GM18511 (cell line): ENCODE data around the gene SPOCK1.
"Not testable (repeated sequence)": the region's sequence is repeated elsewhere in the genome, so short reads cannot be mapped to it uniquely, and the experiment has no call there.

Experiments
- ATAC-seq: cut with Tn5 transposase; IDR thresholded peaks from one replicate; pipeline ENCODE4 v1.9.1; 2021; ENCODE audit warnings: mild to moderate bottlenecking, moderate library complexity; ENCODE audit not compliant: unreplicated experiment

Gene SPOCK1

DNA sequence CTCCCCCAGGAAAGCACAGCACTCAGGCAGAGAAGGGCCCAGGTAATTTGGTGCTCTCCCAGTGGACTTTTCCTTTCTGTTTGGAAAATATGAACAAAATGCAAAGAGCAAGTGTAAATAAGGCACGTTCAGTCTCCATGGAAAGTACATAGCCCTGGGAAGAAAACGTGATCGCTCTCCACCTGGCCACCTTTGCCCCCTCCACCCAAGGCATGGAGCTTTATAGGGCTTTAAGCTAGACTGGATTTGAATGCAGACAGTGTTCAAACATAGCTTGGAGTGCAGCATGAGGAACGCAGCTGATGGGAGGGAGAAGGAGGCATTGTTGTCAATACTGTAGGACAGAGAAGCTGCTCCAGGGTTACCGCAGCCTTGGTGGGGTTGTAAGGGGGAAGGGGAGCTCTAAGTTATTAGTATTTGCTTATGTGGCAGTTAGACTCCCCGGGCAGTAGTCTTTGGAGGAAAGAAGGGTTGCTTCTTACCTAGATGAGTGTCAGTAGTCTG is 500.2 kb downstream of the SPOCK1 start:
- no peak for ATAC-seq

DNA sequence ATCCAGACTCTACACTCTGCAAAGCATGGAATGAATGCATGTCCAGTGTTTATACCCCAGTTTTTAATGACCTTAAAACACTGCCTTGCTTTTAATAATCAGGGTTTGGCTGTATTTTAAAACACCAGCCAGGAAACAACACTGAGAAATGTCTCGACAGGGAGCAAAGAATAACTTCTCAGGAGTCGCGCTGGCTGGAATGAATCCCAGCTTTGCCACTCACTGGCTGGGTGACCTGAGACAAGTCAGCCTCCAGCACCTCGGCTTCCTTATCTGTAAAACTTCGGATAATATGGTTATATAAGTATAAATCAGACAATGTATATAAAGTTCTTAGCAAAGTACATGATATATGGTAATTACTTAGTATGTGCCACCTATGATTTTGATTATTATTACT is 505.0 kb downstream of the SPOCK1 start:
- no peak for ATAC-seq

DNA sequence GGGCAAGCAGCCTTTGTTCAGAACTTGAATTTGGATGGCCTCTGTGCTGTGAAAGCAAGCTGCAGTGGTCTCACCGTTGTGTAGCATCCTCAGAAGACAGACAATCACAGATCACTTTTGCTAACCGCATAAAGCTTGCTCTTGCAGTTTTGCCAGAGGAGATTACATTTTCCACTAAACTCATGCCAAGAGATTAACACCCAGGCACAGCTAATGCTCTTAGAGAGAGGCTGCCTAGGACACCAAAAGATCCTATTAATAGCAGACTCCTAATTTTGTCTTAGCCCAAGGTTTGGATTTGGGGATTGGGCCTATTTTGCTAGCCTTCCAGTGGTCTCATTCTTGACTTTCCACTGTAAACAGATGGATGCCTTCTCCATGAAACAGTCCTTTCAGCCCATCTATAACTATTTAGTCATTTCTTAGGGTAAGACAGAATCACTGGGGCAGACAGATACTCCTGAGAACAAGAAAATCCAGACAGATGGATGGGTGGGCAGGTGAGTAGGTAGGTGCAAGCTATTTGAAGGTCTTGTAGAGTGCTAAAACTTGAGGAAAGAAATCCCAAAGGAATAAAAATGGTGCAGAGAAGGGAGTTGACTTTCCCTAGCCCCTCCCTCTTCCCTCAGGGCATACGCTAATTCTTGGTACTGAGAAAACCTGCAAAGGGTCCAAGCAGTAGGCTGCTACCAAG is 506.2 kb downstream of the SPOCK1 start:
- ATAC-seq: no peak

DNA sequence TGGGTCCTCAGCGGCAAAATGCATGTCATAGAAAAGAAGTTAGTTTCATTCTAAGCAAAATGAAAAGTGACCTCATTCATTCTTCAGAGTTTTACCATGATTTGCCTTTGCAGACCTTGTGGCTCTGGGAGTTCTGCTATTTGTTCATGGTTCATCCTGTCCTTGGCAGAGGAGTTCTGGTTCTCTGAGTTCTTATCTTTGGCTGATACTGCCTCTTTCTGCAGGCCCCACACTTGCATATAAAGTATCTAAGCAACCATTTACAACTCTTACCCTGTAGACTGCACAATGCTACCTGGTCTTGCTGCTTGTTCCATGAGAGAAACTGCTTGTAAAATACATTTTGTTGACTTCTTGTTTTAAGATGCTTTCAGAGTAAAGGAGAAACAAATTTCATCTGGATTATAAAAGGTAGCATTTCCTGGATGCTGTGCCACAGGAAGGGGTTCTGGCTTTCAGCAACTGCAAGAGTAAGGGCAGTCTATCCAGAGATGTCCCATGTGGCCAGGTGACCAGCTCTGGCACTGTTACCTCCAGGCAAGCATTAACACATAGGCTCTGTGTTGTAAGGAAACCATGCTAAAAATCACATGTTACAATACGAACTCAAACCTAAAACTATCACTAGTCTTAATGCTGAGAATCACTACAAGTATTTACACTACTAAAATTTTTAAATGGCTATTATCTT is 513.2 kb downstream of the SPOCK1 start:
- no peak for ATAC-seq

DNA sequence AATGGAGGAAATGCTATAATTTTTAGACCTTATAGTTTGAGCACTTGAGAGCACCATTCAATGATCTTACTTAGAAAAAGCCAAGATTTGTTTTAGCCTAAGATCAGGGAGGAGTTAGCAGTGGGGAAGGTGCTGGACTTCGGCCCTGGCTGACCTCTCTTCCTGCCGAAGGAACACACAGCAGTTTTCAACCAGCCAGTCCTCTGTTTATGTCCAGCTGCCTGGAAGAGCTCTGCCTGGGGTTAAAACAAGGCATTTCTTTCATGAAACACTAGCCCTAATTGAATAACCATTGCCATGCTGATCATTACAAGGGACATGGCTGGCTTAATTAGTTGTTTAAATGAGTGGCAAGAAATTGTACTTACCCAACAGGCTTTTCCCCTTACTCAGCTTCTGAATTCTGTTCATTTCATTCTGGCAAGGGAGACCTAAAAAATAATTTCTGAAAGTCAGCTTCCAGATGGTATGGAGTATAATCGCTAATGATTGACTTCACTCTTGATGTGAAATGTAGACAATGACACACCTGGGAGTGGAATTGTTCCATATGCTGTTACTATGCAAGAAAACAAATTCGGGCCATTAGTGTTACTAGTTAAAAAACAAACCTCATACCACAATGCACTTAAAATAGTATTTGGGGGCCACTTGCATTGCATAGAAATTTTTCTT is 514.2 kb downstream of the SPOCK1 start:
- no peak for ATAC-seq

DNA sequence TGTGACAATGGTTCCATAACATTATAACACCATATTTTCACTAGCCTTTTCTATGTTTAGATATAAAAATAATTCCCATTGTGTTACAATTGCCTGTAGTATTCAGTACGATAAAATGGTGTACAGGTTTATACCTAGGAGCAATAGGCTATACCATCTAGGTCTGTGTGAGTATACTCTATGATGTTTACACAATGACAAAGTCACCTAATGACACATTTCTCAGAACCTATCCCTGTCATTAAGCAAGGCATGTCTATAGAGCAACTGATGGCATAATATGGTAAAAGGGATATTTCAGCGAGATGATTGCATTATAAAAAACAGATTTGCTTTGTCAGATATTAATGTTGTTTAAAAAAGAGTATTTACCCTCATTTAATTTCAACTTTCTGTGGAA is 517.2 kb downstream of the SPOCK1 start:
- no peak for ATAC-seq

DNA sequence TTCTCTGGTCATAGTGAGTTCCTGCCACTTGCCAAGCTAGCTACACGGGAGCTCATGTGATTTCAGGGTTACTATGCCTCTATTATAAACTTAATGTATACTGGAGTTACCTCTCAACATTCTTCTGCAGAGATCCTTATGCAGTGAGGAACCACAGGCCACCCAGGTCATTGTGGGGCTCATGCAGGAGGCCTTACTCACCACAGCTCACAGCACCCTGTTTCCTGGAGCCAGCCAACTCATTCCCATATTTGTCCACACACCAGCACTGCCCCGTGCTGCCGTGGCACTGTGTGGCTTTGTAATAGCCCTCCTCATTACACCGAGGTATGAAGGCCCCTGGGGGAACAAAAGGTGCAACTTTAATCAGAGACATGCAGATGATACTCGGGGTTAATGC is 520.0 kb downstream of the SPOCK1 start:
- ATAC-seq: no peak

DNA sequence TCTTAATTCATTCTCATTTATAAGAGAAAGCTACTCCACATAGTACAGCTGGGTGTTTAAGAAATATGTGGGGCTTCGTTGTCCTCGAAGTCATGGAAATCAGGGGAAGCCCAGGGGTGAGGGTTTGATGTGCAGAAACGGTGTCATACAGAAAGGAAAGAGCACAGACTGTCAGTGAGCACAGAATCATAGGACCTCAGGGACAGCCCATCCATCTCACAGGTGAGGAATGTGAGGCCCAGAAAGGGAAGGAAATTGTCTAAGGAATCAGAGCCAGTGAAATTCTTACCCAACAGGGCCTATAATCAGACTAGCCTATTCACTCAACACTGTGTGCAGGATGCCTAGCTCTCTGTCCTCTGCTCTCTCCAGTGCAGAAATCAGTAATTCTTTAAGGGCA is 535.6 kb downstream of the SPOCK1 start:
- no peak for ATAC-seq

DNA sequence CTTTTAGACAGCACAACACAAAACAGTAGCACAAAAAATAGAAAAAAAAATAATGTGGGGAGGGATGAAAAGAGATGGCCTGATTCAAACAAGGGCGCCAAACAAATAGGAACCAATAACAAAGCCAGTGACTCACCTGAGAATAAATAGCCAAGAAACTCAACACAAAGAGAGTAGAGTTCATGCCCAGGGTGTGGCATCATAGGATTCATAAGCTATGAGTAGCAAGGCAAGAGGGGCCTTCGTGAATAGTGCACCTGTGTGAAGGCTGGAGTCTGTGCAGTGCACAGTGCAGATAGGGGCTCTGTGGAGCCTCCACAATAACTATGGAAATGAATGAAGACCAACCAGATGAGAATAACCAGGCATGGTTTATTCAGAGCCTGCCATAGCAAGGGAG is 541.7 kb downstream of the SPOCK1 start:
- no peak for ATAC-seq

DNA sequence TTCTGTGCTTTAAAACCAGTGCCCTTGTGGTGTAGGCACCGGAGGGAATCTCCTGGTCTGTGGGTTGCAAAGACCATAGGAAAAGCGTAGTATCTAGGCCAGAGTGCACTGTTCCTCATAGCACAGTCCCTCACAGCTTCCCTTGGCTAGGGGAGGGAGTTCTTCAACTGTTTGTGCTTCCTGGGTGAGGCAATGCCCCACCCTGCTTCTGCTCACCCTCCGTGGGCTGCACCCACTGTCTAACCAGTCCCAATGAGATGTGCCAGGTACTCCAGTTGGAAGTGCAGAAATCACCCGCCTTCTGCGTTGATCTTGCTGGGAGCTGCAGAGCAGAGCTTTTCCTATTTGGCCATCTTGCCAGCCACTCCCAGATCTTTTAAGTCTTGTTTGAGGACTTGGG is 545.0 kb downstream of the SPOCK1 start:
- ATAC-seq: not testable (repeated sequence)

DNA sequence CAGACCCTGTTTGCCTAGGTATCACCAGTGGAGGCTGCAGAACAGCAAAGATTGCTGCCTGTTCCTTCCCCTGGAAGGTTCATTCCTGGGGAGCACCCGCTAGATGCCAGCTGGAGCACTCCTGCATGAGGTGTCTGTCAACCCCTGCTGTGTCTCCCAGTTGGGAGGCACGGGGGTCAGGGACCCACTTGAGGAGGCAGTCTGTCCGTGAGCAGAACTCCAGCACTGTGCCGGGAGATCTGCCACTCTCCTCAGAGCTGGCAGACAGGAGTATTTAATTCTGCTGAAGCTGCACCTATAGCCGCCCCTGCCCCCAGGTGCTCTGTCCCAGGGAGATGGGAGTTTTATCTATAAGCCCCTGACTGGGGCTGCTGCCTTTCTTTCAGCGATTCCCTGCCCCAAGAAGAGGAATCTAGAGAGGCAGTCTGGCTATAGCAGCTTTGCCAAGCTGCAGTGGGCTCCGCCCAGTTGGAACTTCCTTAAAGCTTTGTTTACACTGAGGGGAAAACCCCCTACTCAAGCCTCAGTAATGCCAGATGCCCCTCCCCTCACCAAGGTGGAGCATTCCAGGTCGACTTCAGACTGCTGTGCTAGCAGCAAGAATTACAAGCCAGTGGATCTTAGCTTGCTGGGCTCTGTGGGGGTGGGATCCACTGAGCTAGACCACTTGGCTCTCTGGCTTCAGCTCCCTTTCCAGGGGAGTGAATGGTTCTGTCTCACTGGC is 545.6 kb downstream of the SPOCK1 start:
- ATAC-seq: not testable (repeated sequence)

DNA sequence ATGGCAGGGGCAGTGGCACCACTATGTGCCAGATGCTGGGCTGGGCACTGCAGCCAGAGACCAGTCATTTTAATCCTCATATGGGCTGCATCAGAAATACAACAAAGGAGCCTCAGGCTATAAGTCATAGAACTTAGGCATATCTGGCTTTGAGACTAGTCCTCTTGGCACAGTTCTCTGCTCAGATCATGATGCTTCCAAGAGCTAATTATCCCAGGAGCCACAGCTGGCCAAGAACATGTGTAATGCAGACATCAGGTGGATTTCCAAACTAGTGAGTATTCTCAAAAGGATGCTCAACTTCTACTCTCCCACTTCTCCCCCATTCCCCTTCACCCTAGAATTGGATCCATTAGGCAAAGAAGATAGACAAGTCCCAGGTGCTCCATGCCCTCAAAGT is 571.6 kb downstream of the SPOCK1 start:
- ATAC-seq: no peak

DNA sequence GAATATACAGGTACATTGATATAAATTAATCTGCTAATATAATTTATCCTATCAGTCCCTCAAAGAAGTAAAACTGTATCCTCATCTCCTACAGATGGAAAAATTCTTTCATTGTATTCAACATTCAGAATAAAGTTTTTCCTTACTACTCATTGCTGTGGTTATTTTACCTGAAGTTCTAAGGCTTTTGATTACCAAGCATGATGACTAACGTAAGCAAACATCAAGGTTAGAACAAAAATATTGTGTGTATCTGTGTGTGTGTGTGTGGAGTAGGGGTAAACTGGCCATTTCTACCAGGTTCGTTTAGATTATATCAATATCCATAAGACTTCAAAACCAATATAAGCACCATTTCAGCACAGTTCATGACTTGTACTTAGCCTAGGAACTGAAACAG is 573.1 kb downstream of the SPOCK1 start:
- no peak for ATAC-seq
